ENCODE data around the gene SSH3.
A peak's percentile ranks its signal among the peaks of the same experiment; 100 is the strongest.

Gene SSH3

GRCh38 chr11:67280341-67280787, 23.0 kb upstream of the SSH3 start:
- H3K27ac ChIP-seq (replicated peaks) = peak overlapping the region; percentile 100
- no peak for DNase-seq (ENCODE audit: low read depth in 1 of 2, low spot score in 1 of 2)
- no peaks in the 10 kb centered on the region for H3K27me3 ChIP-seq (ENCODE audit: insufficient read depth, poor library complexity, severe bottlenecking)
- TF ChIP-seq SPI1 (IDR thresholded peaks at IDR 0.05; ENCODE audit: borderline replicate concordance, low read depth) = no peak
- TF ChIP-seq, protein P1, sequence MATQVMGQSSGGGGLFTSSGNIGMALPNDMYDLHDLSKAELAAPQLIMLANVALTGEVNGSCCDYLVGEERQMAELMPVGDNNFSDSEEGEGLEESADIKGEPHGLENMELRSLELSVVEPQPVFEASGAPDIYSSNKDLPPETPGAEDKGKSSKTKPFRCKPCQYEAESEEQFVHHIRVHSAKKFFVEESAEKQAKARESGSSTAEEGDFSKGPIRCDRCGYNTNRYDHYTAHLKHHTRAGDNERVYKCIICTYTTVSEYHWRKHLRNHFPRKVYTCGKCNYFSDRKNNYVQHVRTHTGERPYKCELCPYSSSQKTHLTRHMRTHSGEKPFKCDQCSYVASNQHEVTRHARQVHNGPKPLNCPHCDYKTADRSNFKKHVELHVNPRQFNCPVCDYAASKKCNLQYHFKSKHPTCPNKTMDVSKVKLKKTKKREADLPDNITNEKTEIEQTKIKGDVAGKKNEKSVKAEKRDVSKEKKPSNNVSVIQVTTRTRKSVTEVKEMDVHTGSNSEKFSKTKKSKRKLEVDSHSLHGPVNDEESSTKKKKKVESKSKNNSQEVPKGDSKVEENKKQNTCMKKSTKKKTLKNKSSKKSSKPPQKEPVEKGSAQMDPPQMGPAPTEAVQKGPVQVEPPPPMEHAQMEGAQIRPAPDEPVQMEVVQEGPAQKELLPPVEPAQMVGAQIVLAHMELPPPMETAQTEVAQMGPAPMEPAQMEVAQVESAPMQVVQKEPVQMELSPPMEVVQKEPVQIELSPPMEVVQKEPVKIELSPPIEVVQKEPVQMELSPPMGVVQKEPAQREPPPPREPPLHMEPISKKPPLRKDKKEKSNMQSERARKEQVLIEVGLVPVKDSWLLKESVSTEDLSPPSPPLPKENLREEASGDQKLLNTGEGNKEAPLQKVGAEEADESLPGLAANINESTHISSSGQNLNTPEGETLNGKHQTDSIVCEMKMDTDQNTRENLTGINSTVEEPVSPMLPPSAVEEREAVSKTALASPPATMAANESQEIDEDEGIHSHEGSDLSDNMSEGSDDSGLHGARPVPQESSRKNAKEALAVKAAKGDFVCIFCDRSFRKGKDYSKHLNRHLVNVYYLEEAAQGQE (IDR thresholded peaks at IDR 0.05; ENCODE audit: insufficient replicate concordance, low read depth) = no peak
- no peak for TF ChIP-seq GABPA (IDR thresholded peaks at IDR 0.05; ENCODE audit: low read depth)
- TF ChIP-seq POLR2AphosphoS5 (IDR thresholded peaks at IDR 0.05; ENCODE audit: low read depth) = peak; percentile 25; the same call in 1 of the 2 replicates
- H3K4me3 ChIP-seq (replicated peaks; ENCODE audit: insufficient read depth, low read length) = no peak overlapping the region

GRCh38 chr11:67280788-67281551, 22.4 kb upstream of the SSH3 start:
- no peak for TF ChIP-seq GABPA (IDR thresholded peaks at IDR 0.05; ENCODE audit: low read depth)
- TF ChIP-seq POLR2AphosphoS5 (IDR thresholded peaks at IDR 0.05; ENCODE audit: low read depth) = 0 out of 2 replicates have a peak, but pooled peaks have one; percentile 11
- no peaks in the 10 kb centered on the region for H3K27me3 ChIP-seq (ENCODE audit: insufficient read depth, poor library complexity, severe bottlenecking)
- H3K4me3 ChIP-seq (replicated peaks; ENCODE audit: insufficient read depth, low read length) = no peak overlapping the region
- H3K27ac ChIP-seq (replicated peaks) = peak overlapping the region; percentile 100
- DNase-seq (ENCODE audit: low read depth in 1 of 2, low spot score in 1 of 2) = no peak

- no peak for TF ChIP-seq GABPA (IDR thresholded peaks at IDR 0.05; ENCODE audit: low read depth)
- no peak for TF ChIP-seq POLR2AphosphoS5 (IDR thresholded peaks at IDR 0.05; ENCODE audit: low read depth)
- H3K27me3 ChIP-seq (ENCODE audit: insufficient read depth, poor library complexity, severe bottlenecking) = no peaks in the 10 kb centered on the region
- H3K4me3 ChIP-seq (replicated peaks; ENCODE audit: insufficient read depth, low read length) = no peak overlapping the region
- H3K27ac ChIP-seq (replicated peaks) = peak overlapping the region; percentile 100
- DNase-seq (ENCODE audit: low read depth in 1 of 2, low spot score in 1 of 2) = no peak
Measured at GRCh38 chr11:67281552-67282150, 21.7 kb upstream of the SSH3 start.

DNA sequence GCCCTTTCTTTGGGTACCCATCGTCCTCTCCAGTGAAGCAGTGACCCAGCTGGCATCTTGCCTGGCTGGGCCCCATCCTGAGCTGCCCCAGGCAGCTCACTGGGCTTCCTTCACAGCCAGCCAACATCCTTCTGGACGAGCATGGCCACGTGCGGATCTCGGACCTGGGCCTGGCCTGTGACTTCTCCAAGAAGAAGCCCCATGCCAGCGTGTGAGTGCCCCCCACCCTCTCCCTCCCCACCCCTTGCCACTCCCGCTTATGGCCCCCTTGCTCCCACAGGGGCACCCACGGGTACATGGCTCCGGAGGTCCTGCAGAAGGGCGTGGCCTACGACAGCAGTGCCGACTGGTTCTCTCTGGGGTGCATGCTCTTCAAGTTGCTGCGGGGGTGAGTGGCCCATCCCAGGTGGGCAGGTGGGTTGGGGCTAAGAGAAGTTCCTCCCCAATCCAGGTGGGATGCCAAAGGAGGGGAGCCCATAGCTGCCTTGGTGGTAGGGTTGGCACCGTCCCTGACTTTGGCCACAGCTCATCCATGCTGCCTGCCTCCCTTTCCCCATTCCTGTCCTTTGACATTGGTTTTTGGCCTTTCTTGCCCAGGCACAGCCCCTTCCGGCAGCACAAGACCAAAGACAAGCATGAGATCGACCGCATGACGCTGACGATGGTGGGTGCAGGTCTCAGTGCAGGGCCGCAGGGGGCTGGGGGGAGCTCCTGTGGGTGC, 21.0 kb upstream of the SSH3 start:
- DNase-seq (ENCODE audit: low read depth in 1 of 2, low spot score in 1 of 2) = no peak
- TF ChIP-seq, protein P1 (IDR thresholded peaks at IDR 0.05; ENCODE audit: insufficient replicate concordance, low read depth) = no peak
- no peak for TF ChIP-seq SPI1 (IDR thresholded peaks at IDR 0.05; ENCODE audit: borderline replicate concordance, low read depth)
- peak; percentile 25; the same call in 1 of the 2 replicates for TF ChIP-seq POLR2AphosphoS5 (IDR thresholded peaks at IDR 0.05; ENCODE audit: low read depth)
- no peak overlapping the region for H3K4me3 ChIP-seq (replicated peaks; ENCODE audit: insufficient read depth, low read length)
- H3K27me3 ChIP-seq (ENCODE audit: insufficient read depth, poor library complexity, severe bottlenecking) = no peaks in the 10 kb centered on the region
- H3K27ac ChIP-seq (replicated peaks) = peak overlapping the region; percentile 100

- DNase-seq (ENCODE audit: low read depth in 1 of 2, low spot score in 1 of 2) = no peak
- TF ChIP-seq POLR2AphosphoS5 (IDR thresholded peaks at IDR 0.05; ENCODE audit: low read depth) (no peak), CTCF (IDR thresholded peaks at IDR 0.05; ENCODE audit: insufficient read depth, low read length) (no peak), SPI1 (IDR thresholded peaks at IDR 0.05; ENCODE audit: borderline replicate concordance, low read depth) (no peak), GABPA (IDR thresholded peaks at IDR 0.05; ENCODE audit: low read depth) (no peak)
- TF ChIP-seq, protein P1 (IDR thresholded peaks at IDR 0.05; ENCODE audit: insufficient replicate concordance, low read depth) = no peak
- no peaks in the 10 kb centered on the region for H3K27me3 ChIP-seq (ENCODE audit: insufficient read depth, poor library complexity, severe bottlenecking)
- H3K4me3 ChIP-seq (replicated peaks; ENCODE audit: insufficient read depth, low read length) = no peak overlapping the region
- H3K27ac ChIP-seq (replicated peaks) = peak overlapping the region; percentile 100
Measured at GRCh38 chr11:67282876-67283371, 20.4 kb upstream of the SSH3 start.

Measured in HL-60 (cell line).